LNCaP clone FGC (cell line): ENCODE data around the gene WHRN.

ENCODE experiments used
- DNase-seq: peaks from one replicate; pipeline ENCODE4 v3.0.0-alpha.2; 2011; ENCODE audit warnings: low read depth
- H3K4me3 ChIP-seq: 2 replicates; pipeline ENCODE4 v1.5.1; 2011; ENCODE audit warnings: mild to moderate bottlenecking, low read depth, low read length, control low read depth
- CTCF ChIP-seq: IDR thresholded peaks from 2 replicates; pipeline ENCODE4 v1.5.1; 2012; ENCODE audit warnings: mild to moderate bottlenecking; ENCODE audit not compliant: control insufficient read depth, insufficient read depth; ENCODE audit errors: extremely low read depth

The WHRN gene

GRCh38 chr9:114404531-114404930 is 100.7 kb downstream of the WHRN start:
- DNase-seq: no peak

GRCh38 chr9:114403153-114403756 is 102.0 kb downstream of the WHRN start:
- TF ChIP-seq CTCF: no peak
- no peak for DNase-seq

More at GRCh38 chr9:114404531-114404930, 100.7 kb downstream of the WHRN start:
- no peak for TF ChIP-seq CTCF
- no peak overlapping the region for H3K4me3 ChIP-seq

GRCh38 chr9:114401344-114401743 is 103.9 kb downstream of the WHRN start:
- no peak for DNase-seq
- no peak for TF ChIP-seq CTCF
- H3K4me3 ChIP-seq: no peak overlapping the region

More at GRCh38 chr9:114403153-114403756, 102.0 kb downstream of the WHRN start:
- no peak overlapping the region for H3K4me3 ChIP-seq

GRCh38 chr9:114400772-114401171 is 104.5 kb downstream of the WHRN start:
- H3K4me3 ChIP-seq: no peak overlapping the region
- DNase-seq: no peak
- no peak for TF ChIP-seq CTCF

- DNase-seq: no peak
- no peak for TF ChIP-seq CTCF
These were observed 105.1 kb downstream of the WHRN start for GRCh38 chr9:114400219-114400618.

GRCh38 chr9:114399381-114399780 is 105.9 kb downstream of the WHRN start:
- no peak for TF ChIP-seq CTCF
- H3K4me3 ChIP-seq: no peak overlapping the region
- no peak for DNase-seq

More at GRCh38 chr9:114400219-114400618, 105.1 kb downstream of the WHRN start:
- H3K4me3 ChIP-seq: no peak overlapping the region
